Measurements from ENCODE around the gene BATF3. TPM values are rescaled to one million over a fixed set of nuclear protein-coding genes. Genes with fewer than 3 reads are reported as not detected.
"Not testable (repeated sequence)": the region's sequence is repeated elsewhere in the genome, so short reads cannot be mapped to it uniquely, and the experiment has no call there.

BATF3 gene
- total RNA-seq, 4 donors from 2014 or later = 0.14 to 2.8 (median 0.64) TPM; not detected in 1

DNA sequence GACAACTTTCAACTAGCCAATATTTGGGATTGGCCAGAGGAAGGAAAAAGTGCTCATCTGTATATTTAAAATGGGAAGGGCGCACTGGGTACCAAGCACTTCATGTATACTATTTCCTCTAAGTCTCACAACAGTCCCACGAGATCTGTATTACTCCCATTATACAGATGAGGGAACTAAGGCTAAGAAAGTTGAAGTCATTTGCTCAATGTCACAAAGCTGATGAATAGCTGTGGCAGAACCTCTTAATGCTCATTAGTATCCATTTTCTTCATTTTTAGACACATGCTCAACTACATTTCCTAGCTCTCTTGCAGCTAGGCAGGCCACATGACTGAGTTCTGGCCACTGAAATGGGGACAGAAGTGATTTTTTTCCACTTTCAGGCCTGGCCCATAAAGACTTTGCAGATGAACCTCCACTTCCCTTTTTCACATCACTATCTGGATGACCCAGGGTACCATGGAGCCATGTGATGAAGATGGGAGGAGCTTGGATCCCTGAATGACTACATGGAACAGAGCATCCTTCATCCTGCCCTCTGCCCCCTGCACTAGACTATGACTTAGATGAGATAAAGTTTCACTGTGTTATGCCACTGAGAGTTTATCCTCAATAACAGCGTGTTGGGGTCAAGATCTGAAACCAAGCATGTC lies 59.3 kb downstream of the BATF3 start:
- no peak overlapping the region for H3K27ac ChIP-seq
- DNase-seq = no peak
- intact Hi-C loops (cut with DNase I; ENCODE audit: low total_unique reads) (no loop called here), in situ Hi-C loops (cut with MboI; ENCODE audit: low pct_ligation_motif_present in 1 of 4, low pct_unique_long_range_greater_than_20kb in 1 of 4, low sequenced_read_pairs in 3 of 4) (no loop called here)
- H3K27me3 ChIP-seq = no peaks in the 10 kb centered on the region
- no peak overlapping the region for H3K4me3 ChIP-seq
- no peak for TF ChIP-seq EP300 (IDR thresholded peaks at IDR 0.05; ENCODE audit: low read depth)
- WGBS, 2 donors (ENCODE audit: low coverage in 1 of 2) = 86 to 96% methylated on average over 2 to 3 of the region's 3 CpGs
- H3K36me3 ChIP-seq = no peaks in the 10 kb centered on the region
- peaks cover 4 to 30% (median 12%) of the 10 kb centered on the region in 4 donors for H3K4me1 ChIP-seq
- H3K9me3 ChIP-seq = no peaks in the 10 kb centered on the region

- H3K36me3 ChIP-seq; H3K27me3 ChIP-seq; intact Hi-C loops (cut with DNase I; ENCODE audit: low total_unique reads); in situ Hi-C loops (cut with MboI; ENCODE audit: low pct_ligation_motif_present in 1 of 4, low pct_unique_long_range_greater_than_20kb in 1 of 4, low sequenced_read_pairs in 3 of 4); H3K9me3 ChIP-seq; DNase-seq; H3K4me3 ChIP-seq: not testable (repeated sequence)
- WGBS, 2 donors (ENCODE audit: low coverage in 1 of 2) = 80 to 91% methylated on average over 2 of the region's 2 CpGs
- Histone ChIP-seq H3K4me1 (peaks cover under 1 to 33% (median 12%) of the 10 kb centered on the region in 4 donors), H3K27ac (peak overlapping the region in 2 of 4 donors; percentile 30 to 44)
Observed at GRCh38 chr1:212639524-212639923, 60.1 kb downstream of the BATF3 start.

DNA sequence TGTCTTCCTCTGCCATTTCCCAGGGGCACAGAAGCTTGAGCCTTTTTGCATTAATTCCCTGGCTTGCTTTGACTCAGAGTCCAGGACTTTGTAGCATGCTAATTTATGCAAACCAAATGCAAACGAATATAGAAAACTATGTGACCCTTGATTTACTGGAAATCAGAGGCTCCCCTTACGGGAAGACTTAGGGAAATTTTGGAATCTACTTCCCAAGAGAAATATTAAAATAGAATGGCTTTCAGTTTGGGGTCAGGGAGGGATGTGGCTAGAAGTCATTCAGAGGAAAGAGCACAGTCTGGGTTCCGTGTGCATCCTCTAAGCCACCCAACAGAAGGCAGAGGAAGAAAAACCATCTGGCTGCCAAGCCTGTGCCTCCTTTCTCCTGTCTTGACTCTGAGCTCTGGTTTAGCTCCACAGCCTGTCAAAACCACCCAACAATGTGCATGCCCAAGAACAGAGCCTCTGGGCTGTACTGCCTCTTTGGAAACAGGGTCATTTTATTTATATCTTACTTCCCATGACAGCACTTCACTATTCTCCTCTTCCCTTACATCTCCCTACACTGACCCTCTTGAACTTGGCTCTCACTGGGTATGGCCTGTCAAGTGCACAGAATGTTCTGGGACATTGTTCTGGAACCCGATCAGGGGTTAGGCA lies 61.0 kb downstream of the BATF3 start:
- TF ChIP-seq CTCF (IDR thresholded peaks at IDR 0.05) = no peak
- no peak for TF ChIP-seq POLR2A (IDR thresholded peaks at IDR 0.05)
- peak; percentile 21 to 65 (median 31) for TF ChIP-seq POLR2AphosphoS5 (IDR thresholded peaks at IDR 0.05)
- peak; percentile 49 for TF ChIP-seq EP300 (IDR thresholded peaks at IDR 0.05; ENCODE audit: low read depth)
- no peaks in the 10 kb centered on the region for H3K36me3 ChIP-seq
- no peak for DNase-seq
- H3K4me3 ChIP-seq = no peak overlapping the region
- intact Hi-C loops (cut with DNase I; ENCODE audit: low total_unique reads) = no loop called here
- WGBS, 2 donors (ENCODE audit: low coverage in 1 of 2) = 61 to 64% methylated on average over 4 of the region's 4 CpGs
- peak overlapping the region; percentile 25 to 63 (median 37) for H3K27ac ChIP-seq
- in situ Hi-C loops (cut with MboI; ENCODE audit: low pct_ligation_motif_present in 1 of 4, low pct_unique_long_range_greater_than_20kb in 1 of 4, low sequenced_read_pairs in 3 of 4) = no loop called here
- peaks cover 0 to 33% (median 12%) of the 10 kb centered on the region in 4 donors for H3K4me1 ChIP-seq
- H3K27me3 ChIP-seq = no peaks in the 10 kb centered on the region
- no peaks in the 10 kb centered on the region for H3K9me3 ChIP-seq

GRCh38 chr1:212637902-212638301 lies 61.7 kb downstream of the BATF3 start:
- DNase-seq = no peak
- no peak overlapping the region for H3K4me3 ChIP-seq
- H3K27me3 ChIP-seq = no peaks in the 10 kb centered on the region
- in situ Hi-C loops (cut with MboI; ENCODE audit: low pct_ligation_motif_present in 1 of 4, low pct_unique_long_range_greater_than_20kb in 1 of 4, low sequenced_read_pairs in 3 of 4) (no loop called here), intact Hi-C loops (cut with DNase I; ENCODE audit: low total_unique reads) (no loop called here)
- H3K9me3 ChIP-seq = no peaks in the 10 kb centered on the region
- H3K4me1 ChIP-seq = peaks cover 0 to 33% (median 12%) of the 10 kb centered on the region in 4 donors
- no peak for TF ChIP-seq CTCF (IDR thresholded peaks at IDR 0.05)
- TF ChIP-seq POLR2A (IDR thresholded peaks at IDR 0.05) = no peak
- no peak for TF ChIP-seq EP300 (IDR thresholded peaks at IDR 0.05; ENCODE audit: low read depth)
- no peak for TF ChIP-seq POLR2AphosphoS5 (IDR thresholded peaks at IDR 0.05)
- H3K27ac ChIP-seq = peak overlapping the region; percentile 12 to 63 (median 34)
- 72 to 89% methylated on average over 5 of the region's 5 CpGs for WGBS, 2 donors (ENCODE audit: low coverage in 1 of 2)
- no peaks in the 10 kb centered on the region for H3K36me3 ChIP-seq

Other genes with a start within 250 kb of the BATF3 start
- 10 to 100 TPM in 3 of 4 donors, 1 to 10 TPM in 1; 7.8 to 84.8 (median 46.1) TPM for gene ATF3, start 91.1 kb downstream of the BATF3 start, total RNA-seq
- gene NSL1, start 91.9 kb upstream of the BATF3 start, total RNA-seq = 10 to 100 TPM in 3 of 4 donors, 1 to 10 TPM in 1; 4.2 to 33.7 (median 28.4) TPM
- 10 to 100 TPM in 1 of 4 donors, 1 to 10 TPM in 2, under 1 TPM in 1; 1.00 to 17.0 (median 4.6) TPM for gene TATDN3, start 92.1 kb upstream of the BATF3 start, total RNA-seq
- not detected for gene SPATA45, start 147.8 kb upstream of the BATF3 start, total RNA-seq
- gene FLVCR1, start 158.4 kb upstream of the BATF3 start, total RNA-seq = 10 to 100 TPM; 13.2 to 21.3 (median 17.3) TPM